Colonic mucosa (tissue), 4 donors: Measurements from ENCODE around the gene RSRP1. TPM values are rescaled to one million over a fixed set of nuclear protein-coding genes. Genes with fewer than 3 reads are reported as not detected.

Experiments used
- DNase-seq: peaks from one replicate; pipeline ENCODE4 v3.0.0-alpha.2; 2020
- H3K27ac ChIP-seq: fragments of 200-600 bp; one replicate; pipeline ENCODE4 v1.8.0; 2021
- H3K27me3 ChIP-seq: fragments of 200-600 bp; one replicate; pipeline ENCODE4 v1.8.0; 2021
- H3K36me3 ChIP-seq: fragments of 200-600 bp; one replicate; pipeline ENCODE4 v1.8.0; 2021
- H3K4me1 ChIP-seq: fragments of 200-600 bp; one replicate; pipeline ENCODE4 v1.8.0; 2021; ENCODE audit warnings: mild to moderate bottlenecking
- H3K4me3 ChIP-seq: fragments of 200-600 bp; one replicate; pipeline ENCODE4 v1.8.0; 2021
- H3K9ac ChIP-seq, 2 donors: one replicate each; pipeline ENCODE4 v1.7.0; 2013; ENCODE audit warnings: control low read depth in 2 of 2, low read depth in 2 of 2, low read length in 2 of 2
- H3K9me3 ChIP-seq: fragments of 200-600 bp; one replicate; pipeline ENCODE4 v1.8.0; 2021
- intact Hi-C: fragments of 100-400 bp; cut with DNase I; formaldehyde crosslinking; loops from one replicate; pipeline ENCODE4 v1.14.1; 2022
- total RNA-seq, 2 donors: library from RNA; stranded (reverse); fragmentation: NEBNext Ultra II Directional in 1 of 2; extraction: Animal tissue kit (Norgen Biotek cat#: 25700) in 1 of 2; gene quantifications; one replicate each; pipeline ENCODE4 v1.2.1, GENCODE V29; 2021
- TF ChIP-seq, protein P1 (sequence below): fragments of 200-600 bp; IDR thresholded peaks from one replicate; pipeline ENCODE4 v1.8.0; 2022; ENCODE audit warnings: antibody characterized with exemption, mild to moderate bottlenecking
- donor health status: healthy.
- donor health status: DM: no; HTN: no; CAD: no.
- donor health status: DM: no; HTN: no; CAD: no.

RSRP1 gene
- total RNA-seq, 2 donors from 2014 or later, result 129 to 137 TPM

DNA sequence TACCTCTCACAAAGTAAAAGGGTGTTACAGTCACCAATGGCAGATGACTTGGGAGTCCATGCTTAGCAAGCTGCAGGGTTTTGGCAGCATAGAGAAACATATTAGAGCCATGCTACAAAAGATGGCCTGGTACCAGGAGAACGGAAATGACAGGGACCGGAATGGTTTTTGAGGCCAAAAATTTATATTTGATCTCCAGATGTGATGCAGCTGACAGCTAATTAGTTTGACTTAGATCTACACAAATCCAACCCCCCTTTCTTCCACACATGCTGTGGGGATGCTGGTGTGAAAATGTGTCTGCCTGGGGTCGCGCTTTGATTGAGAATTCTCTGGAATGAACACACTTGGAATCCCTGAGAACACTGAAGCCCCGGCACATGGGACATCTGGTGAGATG is 41.5 kb downstream of the RSRP1 start:
- no peaks in the 10 kb centered on the region for H3K4me1 ChIP-seq
- intact Hi-C loops, result loop anchor here (2.0 to 10.0 kb wide), 3 partner anchors 61 to 358 kb away; no protein-coding TSS in a partner anchor

DNA sequence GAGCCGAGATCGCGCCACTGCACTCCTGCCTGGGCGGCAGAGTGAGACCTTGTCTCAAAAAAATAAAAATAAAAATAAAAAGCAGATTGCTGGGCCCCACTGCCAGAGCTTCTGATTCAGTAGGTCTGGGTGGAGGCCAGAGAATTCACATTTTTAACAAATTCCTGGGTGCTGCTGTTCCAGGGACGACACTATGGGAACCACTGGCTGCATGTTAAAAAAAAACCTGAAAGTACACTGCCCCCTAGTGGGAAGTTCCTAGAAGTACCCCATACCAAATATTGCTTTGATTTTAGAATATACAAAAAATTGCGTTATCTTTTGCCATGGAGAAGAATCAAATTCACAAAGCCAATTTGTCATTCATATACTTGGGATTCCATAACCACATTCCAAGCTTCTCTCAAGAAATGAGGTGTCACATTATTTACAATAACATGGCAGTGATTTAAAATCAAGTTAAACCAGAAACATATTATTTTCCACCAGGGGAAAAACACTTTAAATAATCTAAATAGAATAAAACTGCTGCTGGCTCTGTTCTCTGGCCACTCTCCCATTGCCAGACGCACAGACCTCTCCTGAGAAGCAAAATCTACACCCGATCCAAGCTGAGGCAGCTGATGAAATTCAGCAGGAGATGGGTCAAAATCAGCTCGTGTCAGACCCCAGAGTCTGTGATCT is 42.3 kb downstream of the RSRP1 start:
- Histone ChIP-seq H3K27ac (no peak overlapping the region), H3K4me1 (no peaks in the 10 kb centered on the region), H3K36me3 (no peaks in the 10 kb centered on the region), H3K4me3 (no peak overlapping the region), H3K27me3 (no peaks in the 10 kb centered on the region), H3K9me3 (no peaks in the 10 kb centered on the region), H3K9ac (no peak overlapping the region)
- DNase-seq, result no peak
- intact Hi-C loops, result loop anchor here (2.0 to 10.0 kb wide), 4 partner anchors 60 to 358 kb away; partner anchors contain the start of gene RUNX3
- TF ChIP-seq, protein P1, sequence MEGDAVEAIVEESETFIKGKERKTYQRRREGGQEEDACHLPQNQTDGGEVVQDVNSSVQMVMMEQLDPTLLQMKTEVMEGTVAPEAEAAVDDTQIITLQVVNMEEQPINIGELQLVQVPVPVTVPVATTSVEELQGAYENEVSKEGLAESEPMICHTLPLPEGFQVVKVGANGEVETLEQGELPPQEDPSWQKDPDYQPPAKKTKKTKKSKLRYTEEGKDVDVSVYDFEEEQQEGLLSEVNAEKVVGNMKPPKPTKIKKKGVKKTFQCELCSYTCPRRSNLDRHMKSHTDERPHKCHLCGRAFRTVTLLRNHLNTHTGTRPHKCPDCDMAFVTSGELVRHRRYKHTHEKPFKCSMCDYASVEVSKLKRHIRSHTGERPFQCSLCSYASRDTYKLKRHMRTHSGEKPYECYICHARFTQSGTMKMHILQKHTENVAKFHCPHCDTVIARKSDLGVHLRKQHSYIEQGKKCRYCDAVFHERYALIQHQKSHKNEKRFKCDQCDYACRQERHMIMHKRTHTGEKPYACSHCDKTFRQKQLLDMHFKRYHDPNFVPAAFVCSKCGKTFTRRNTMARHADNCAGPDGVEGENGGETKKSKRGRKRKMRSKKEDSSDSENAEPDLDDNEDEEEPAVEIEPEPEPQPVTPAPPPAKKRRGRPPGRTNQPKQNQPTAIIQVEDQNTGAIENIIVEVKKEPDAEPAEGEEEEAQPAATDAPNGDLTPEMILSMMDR, result peak; percentile 79

More for the DNA sequence above, 41.5 kb downstream of the RSRP1 start:
- Histone ChIP-seq H3K9ac (no peak overlapping the region), H3K9me3 (no peaks in the 10 kb centered on the region), H3K4me3 (no peak overlapping the region), H3K36me3 (no peaks in the 10 kb centered on the region), H3K27me3 (no peaks in the 10 kb centered on the region), H3K27ac (no peak overlapping the region)
- no peak for DNase-seq
- TF ChIP-seq, protein P1, result no peak

DNA sequence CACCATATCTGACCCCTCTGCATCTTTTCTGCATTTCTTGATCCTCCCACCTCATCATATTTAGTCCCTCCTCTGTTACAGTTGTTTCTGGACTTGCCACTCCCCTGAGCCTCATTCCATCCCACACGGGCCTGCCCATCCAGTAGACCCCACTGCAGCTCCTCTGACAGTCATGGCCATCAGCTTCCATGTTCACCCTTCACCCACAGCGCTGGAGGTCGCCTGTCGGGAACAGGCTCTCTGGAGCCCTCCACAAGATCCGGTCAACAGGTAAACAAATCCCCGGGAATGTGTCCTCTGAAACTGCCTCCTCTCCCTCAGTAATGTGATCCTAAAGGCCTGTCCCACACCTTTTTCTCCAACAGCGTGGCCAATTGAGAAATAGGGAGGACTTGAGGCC is 46.2 kb downstream of the RSRP1 start:
- no peaks in the 10 kb centered on the region for H3K27me3 ChIP-seq
- DNase-seq, result no peak
- H3K4me1 ChIP-seq, result peaks cover 8% of the 10 kb centered on the region
- no peak overlapping the region for H3K27ac ChIP-seq
- intact Hi-C loops, result loop anchor here (5.0 to 10.0 kb wide), 2 partner anchors 56 to 269 kb away; partner anchors contain the start of gene RUNX3
- no peaks in the 10 kb centered on the region for H3K9me3 ChIP-seq
- no peaks in the 10 kb centered on the region for H3K36me3 ChIP-seq
- TF ChIP-seq, protein P1, result no peak
- no peak overlapping the region for H3K4me3 ChIP-seq
- no peak overlapping the region for H3K9ac ChIP-seq

GRCh38 chr1:25199819-25200620 is 47.2 kb downstream of the RSRP1 start:
- Histone ChIP-seq H3K9me3 (no peaks in the 10 kb centered on the region), H3K4me3 (no peak overlapping the region), H3K36me3 (no peaks in the 10 kb centered on the region), H3K27ac (no peak overlapping the region), H3K4me1 (peaks cover 8% of the 10 kb centered on the region), H3K27me3 (no peaks in the 10 kb centered on the region), H3K9ac (no peak overlapping the region)
- TF ChIP-seq, protein P1, result no peak
- DNase-seq, result no peak
- intact Hi-C loops, result loop anchor here (5.0 to 10.0 kb wide), 2 partner anchors 55 to 268 kb away; partner anchors contain the start of gene RUNX3

DNA sequence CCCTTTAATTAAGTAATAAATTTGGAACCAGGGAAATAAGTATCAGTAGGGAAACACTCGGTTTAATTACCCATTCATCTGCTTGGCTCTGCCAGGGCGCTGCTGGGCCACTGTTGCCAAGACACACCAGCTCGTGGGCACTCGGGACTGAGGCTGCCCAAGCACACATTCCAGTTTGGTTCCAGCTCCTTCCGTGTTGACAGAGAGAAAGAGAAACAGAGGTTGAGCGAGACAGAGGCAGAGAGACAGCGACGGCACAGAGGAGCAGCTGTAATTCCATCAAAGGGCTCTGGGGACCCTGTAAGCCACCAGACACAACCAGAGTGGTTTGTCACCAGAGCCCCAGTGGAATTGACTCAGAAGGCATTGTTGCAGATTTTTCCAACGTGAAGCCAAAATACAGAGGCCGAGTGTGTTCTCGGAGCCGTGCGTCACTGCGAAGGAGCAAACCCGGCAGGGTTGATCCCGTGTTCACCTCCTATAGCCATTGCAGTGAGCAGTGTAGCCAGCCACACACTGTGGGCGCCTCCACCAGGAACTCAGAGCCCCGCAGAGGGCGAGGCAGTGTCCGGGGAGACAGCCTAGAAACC is 48.5 kb downstream of the RSRP1 start:
- peaks cover 8% of the 10 kb centered on the region for H3K4me1 ChIP-seq
- H3K36me3 ChIP-seq, result no peaks in the 10 kb centered on the region
- H3K9ac ChIP-seq, result peak overlapping the region; percentile 46 to 49
- peak overlapping the region; percentile 70 for H3K27ac ChIP-seq
- H3K9me3 ChIP-seq, result no peaks in the 10 kb centered on the region
- no peak overlapping the region for H3K4me3 ChIP-seq
- intact Hi-C loops, result no loop called here
- H3K27me3 ChIP-seq, result no peaks in the 10 kb centered on the region
- peak; percentile 51 for DNase-seq
- TF ChIP-seq, protein P1, result no peak
